Measurements from ENCODE around the gene TYW3. TPM values are rescaled to one million over a fixed set of nuclear protein-coding genes. Genes with fewer than 3 reads are reported as not detected.

Gene TYW3
- total RNA-seq, 2 experiments from 2014 or later = 8.3 to 29.1 TPM

DNA sequence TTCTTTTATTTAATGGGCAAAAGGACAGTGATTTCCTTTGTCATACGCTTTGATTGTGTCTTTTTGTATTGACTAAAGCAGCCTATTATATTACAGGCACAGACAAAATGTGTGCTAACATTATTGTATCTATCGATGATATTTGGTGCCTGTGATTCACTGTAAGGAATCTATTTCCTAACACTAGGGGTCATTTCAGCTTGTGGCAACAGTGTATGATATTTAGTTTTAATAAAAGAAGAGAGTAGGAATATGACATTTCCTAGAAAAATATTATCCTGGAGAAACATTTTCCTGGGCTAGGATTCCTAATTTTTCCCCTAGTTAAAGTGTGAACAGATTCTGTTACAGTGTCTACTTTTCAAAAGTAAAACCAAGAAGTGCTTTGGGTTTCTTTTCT, 42.8 kb downstream of the TYW3 start:
- H3K27ac ChIP-seq (ENCODE audit: low read depth, low read length, poor library complexity, severe bottlenecking) = no peak overlapping the region
- no peaks in the 10 kb centered on the region for H3K9me3 ChIP-seq (ENCODE audit: low read length)
- H3K9me2 ChIP-seq (ENCODE audit: insufficient read depth, low read length) = no peaks in the 10 kb centered on the region
- H3K36me3 ChIP-seq (ENCODE audit: insufficient read depth, low read length) = no peaks in the 10 kb centered on the region
- no TSS peak for BruUV-seq (replicated peaks)
- no peaks in the 10 kb centered on the region for H3K4me1 ChIP-seq (ENCODE audit: insufficient read depth, low read length, poor library complexity, severe bottlenecking)
- no peaks in the 10 kb centered on the region for H3K79me2 ChIP-seq (ENCODE audit: insufficient read depth, low read depth, low read length)
- no peak overlapping the region for H2AFZ ChIP-seq (ENCODE audit: low read length)
- TF ChIP-seq, protein P1, sequence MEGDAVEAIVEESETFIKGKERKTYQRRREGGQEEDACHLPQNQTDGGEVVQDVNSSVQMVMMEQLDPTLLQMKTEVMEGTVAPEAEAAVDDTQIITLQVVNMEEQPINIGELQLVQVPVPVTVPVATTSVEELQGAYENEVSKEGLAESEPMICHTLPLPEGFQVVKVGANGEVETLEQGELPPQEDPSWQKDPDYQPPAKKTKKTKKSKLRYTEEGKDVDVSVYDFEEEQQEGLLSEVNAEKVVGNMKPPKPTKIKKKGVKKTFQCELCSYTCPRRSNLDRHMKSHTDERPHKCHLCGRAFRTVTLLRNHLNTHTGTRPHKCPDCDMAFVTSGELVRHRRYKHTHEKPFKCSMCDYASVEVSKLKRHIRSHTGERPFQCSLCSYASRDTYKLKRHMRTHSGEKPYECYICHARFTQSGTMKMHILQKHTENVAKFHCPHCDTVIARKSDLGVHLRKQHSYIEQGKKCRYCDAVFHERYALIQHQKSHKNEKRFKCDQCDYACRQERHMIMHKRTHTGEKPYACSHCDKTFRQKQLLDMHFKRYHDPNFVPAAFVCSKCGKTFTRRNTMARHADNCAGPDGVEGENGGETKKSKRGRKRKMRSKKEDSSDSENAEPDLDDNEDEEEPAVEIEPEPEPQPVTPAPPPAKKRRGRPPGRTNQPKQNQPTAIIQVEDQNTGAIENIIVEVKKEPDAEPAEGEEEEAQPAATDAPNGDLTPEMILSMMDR (conservative IDR thresholded peaks at IDR 0.05; ENCODE audit: low read length) = no peak
- TF ChIP-seq EZH2phosphoT487 (IDR thresholded peaks at IDR 0.05; ENCODE audit: borderline replicate concordance, low read depth, low read length) = no peak
- ChIA-PET POLR2A (interaction anchor here (0.9 to 1.0 kb wide), 2 partner anchors 9 to 11 kb away, joined by 3 read pairs; no protein-coding TSS in a partner anchor), CTCF (ENCODE audit: unreplicated experiment) (no interaction called here)
- intact Hi-C loops (cut with micrococcal nuclease; ENCODE audit: unreplicated experiment) = no loop called here
- no peak for DNase-seq (ENCODE audit: low spot score)
- H3K4me3 ChIP-seq (ENCODE audit: low read depth, low read length, poor library complexity, severe bottlenecking) = no peak overlapping the region
- H4K20me1 ChIP-seq (ENCODE audit: insufficient read depth, low read length) = no peaks in the 10 kb centered on the region
- no peak overlapping the region for H3K4me2 ChIP-seq (ENCODE audit: low read length)

DNA sequence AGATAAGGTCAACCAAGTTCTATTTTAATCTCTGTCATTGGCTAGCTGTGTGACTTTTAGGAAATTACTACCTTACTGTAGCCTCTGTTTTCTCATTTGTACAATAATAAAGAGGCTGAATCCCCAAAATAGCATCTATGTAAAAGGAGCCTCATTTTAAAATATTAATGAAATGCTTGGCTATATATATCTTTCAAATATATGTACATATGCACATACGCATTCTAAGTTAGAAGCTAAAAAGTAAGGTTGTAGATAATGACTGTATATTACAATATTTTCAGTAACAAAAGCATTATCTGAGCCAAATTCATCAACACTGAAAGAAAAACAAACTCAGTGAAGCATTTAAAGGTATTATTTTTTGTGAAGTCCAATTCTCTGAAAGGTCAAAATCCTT, 44.6 kb downstream of the TYW3 start:
- Histone ChIP-seq H3K4me2 (ENCODE audit: low read length) (no peak overlapping the region), H3K9me3 (ENCODE audit: low read length) (no peaks in the 10 kb centered on the region), H3K9me2 (ENCODE audit: insufficient read depth, low read length) (no peaks in the 10 kb centered on the region), H3K79me2 (ENCODE audit: insufficient read depth, low read depth, low read length) (no peaks in the 10 kb centered on the region), H3K4me1 (ENCODE audit: insufficient read depth, low read length, poor library complexity, severe bottlenecking) (no peaks in the 10 kb centered on the region), H4K20me1 (ENCODE audit: insufficient read depth, low read length) (no peaks in the 10 kb centered on the region), H2AFZ (ENCODE audit: low read length) (no peak overlapping the region), H3K27ac (ENCODE audit: low read depth, low read length, poor library complexity, severe bottlenecking) (no peak overlapping the region), H3K36me3 (ENCODE audit: insufficient read depth, low read length) (no peaks in the 10 kb centered on the region), H3K4me3 (ENCODE audit: low read depth, low read length, poor library complexity, severe bottlenecking) (no peak overlapping the region)
- BruUV-seq (replicated peaks) = no TSS peak
- no peak for DNase-seq (ENCODE audit: low spot score)
- intact Hi-C loops (cut with micrococcal nuclease; ENCODE audit: unreplicated experiment) = no loop called here
- ChIA-PET CTCF (ENCODE audit: unreplicated experiment) (no interaction called here), POLR2A (interaction anchor here (0.6 to 1.7 kb wide), 2 partner anchors 14 to 1418 kb away, joined by 3 to 4 read pairs; no protein-coding TSS in a partner anchor)
- no peak for TF ChIP-seq EZH2phosphoT487 (IDR thresholded peaks at IDR 0.05; ENCODE audit: borderline replicate concordance, low read depth, low read length)
- TF ChIP-seq, protein P1 (conservative IDR thresholded peaks at IDR 0.05; ENCODE audit: low read length) = no peak

DNA sequence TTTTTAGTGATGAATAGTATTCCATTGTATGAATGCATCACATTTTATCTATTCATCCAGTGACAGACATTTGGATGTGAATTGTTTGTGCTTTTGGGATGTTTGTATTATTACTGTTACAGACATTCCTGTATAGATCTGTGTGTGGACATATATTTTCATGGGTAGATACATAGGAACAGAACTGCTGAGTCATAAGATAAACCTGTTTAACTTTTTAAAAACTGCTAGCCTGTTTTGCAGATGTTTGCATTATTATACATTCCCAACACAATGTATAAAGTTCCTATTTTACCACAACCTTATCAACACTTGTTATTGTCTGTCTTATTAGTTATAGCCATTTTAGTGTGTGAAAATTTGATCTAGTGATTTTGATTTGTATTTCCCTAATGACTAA, 46.8 kb downstream of the TYW3 start:
- ChIA-PET CTCF (ENCODE audit: unreplicated experiment) (no interaction called here), POLR2A (no interaction called here)
- no peaks in the 10 kb centered on the region for H4K20me1 ChIP-seq (ENCODE audit: insufficient read depth, low read length)
- H3K9me2 ChIP-seq (ENCODE audit: insufficient read depth, low read length) = no peaks in the 10 kb centered on the region
- intact Hi-C loops (cut with micrococcal nuclease; ENCODE audit: unreplicated experiment) = no loop called here
- no peak for TF ChIP-seq EZH2phosphoT487 (IDR thresholded peaks at IDR 0.05; ENCODE audit: borderline replicate concordance, low read depth, low read length)
- TF ChIP-seq, protein P1 (conservative IDR thresholded peaks at IDR 0.05; ENCODE audit: low read length) = no peak
- H3K36me3 ChIP-seq (ENCODE audit: insufficient read depth, low read length) = no peaks in the 10 kb centered on the region
- no peak overlapping the region for H3K4me2 ChIP-seq (ENCODE audit: low read length)
- no peaks in the 10 kb centered on the region for H3K79me2 ChIP-seq (ENCODE audit: insufficient read depth, low read depth, low read length)
- no peak overlapping the region for H3K27ac ChIP-seq (ENCODE audit: low read depth, low read length, poor library complexity, severe bottlenecking)
- DNase-seq (ENCODE audit: low spot score) = no peak
- BruUV-seq (replicated peaks) = no TSS peak
- H3K4me1 ChIP-seq (ENCODE audit: insufficient read depth, low read length, poor library complexity, severe bottlenecking) = no peaks in the 10 kb centered on the region
- no peaks in the 10 kb centered on the region for H3K9me3 ChIP-seq (ENCODE audit: low read length)
- H3K4me3 ChIP-seq (ENCODE audit: low read depth, low read length, poor library complexity, severe bottlenecking) = no peak overlapping the region
- H2AFZ ChIP-seq (ENCODE audit: low read length) = no peak overlapping the region

Data from OCI-LY7 (cell line).